MCF 10A (cell line): ENCODE results near the gene KCNC1. TPM values are rescaled to one million over a fixed set of nuclear protein-coding genes. Genes with fewer than 3 reads are reported as not detected.

ENCODE experiments used
- BruUV-seq: library from RNA; stranded (reverse); fragments of 400-500 nt; replicated peaks from 2 replicates; lab custom pipeline; 2021; lab: Mats Ljungman, UMichigan
- CTCF ChIA-PET: fragments of 300-600 bp; sonication (Branson Sonifier 250); formaldehyde crosslinking; extraction: SDS; loops from one replicate; lab custom pipeline; 2021; ENCODE audit warnings: antibody characterized with exemption, inconsistent platforms; lab: Yijun Ruan, JAX
- POLR2A ChIA-PET: fragments of 300-600, 350-650 bp; sonication (Branson Sonifier 250); formaldehyde crosslinking; extraction: SDS; loops from one replicate; lab custom pipeline; 2020; ENCODE audit warnings: antibody characterized with exemption, inconsistent platforms; lab: Yijun Ruan, JAX
- DNase-seq: peaks from one replicate; pipeline ENCODE4 v3.0.0-alpha.2; 2018; ENCODE audit not compliant: unreplicated experiment
- H3K27ac Mint-ChIP-seq: one replicate; pipeline ENCODE4 v1.8.0; 2022; ENCODE audit warnings: mild to moderate bottlenecking, low read depth, mixed read lengths; ENCODE audit not compliant: unreplicated experiment
- H3K27me3 Mint-ChIP-seq: one replicate; pipeline ENCODE4 v1.8.0; 2022; ENCODE audit warnings: mixed read lengths; ENCODE audit not compliant: insufficient read depth, unreplicated experiment
- H3K36me3 Mint-ChIP-seq: one replicate; pipeline ENCODE4 v1.8.0; 2022; ENCODE audit warnings: mild to moderate bottlenecking, moderate library complexity, mixed read lengths; ENCODE audit not compliant: insufficient read depth, unreplicated experiment
- H3K4me1 Mint-ChIP-seq: one replicate; pipeline ENCODE4 v1.8.0; 2022; ENCODE audit warnings: mixed read lengths; ENCODE audit not compliant: insufficient read depth, unreplicated experiment
- H3K4me3 Mint-ChIP-seq: one replicate; pipeline ENCODE4 v1.8.0; 2022; ENCODE audit warnings: mild to moderate bottlenecking, moderate library complexity, mixed read lengths; ENCODE audit not compliant: unreplicated experiment
- H3K9me3 Mint-ChIP-seq: one replicate; pipeline ENCODE4 v1.8.0; 2022; ENCODE audit warnings: mixed read lengths; ENCODE audit not compliant: unreplicated experiment
- intact Hi-C: fragments of 100-400 bp; cut with micrococcal nuclease; formaldehyde crosslinking; loops from 2 replicates; pipeline ENCODE4 v1.14.1; 2022
- total RNA-seq: library from RNA; stranded (reverse); gene quantifications from 2 replicates; pipeline ENCODE4 v1.2.3, GENCODE V29; 2022
- TF ChIP-seq, protein P1 (sequence below): fragments of 200-600 bp; IDR thresholded peaks from one replicate; pipeline ENCODE4 v1.8.0; 2022; ENCODE audit warnings: antibody characterized with exemption, mild to moderate bottlenecking; ENCODE audit not compliant: unreplicated experiment

KCNC1 gene
- total RNA-seq, 1 experiment from 2014 or later: not detected

DNA sequence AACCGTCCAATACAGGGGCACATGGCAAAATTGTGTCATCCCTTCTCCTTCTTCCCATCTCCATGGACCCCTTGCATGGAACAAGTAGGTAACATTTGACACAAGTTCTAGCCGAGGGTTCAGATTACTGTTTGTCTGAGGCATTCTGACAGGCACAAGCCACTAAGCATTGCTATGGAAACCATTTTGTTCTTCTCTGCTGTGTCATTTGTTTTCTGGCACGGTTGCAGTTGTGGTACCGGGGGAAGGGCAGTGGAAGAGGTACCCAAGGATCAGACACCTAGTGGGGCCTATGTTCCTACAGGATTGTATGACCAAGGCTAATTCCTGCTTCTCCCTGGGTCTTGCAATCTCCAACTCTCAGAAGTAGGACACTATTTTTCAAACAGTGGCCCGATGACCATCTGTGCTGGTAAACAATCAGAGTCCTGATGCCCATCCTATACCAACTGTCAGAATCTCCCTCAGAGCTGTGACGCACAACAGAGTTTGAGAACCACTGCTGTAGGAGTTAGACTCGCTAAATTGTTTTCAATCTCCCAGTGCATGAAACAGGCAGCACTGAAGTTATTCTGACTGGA is 69.3 kb downstream of the KCNC1 start:
- no TSS peak for BruUV-seq
- intact Hi-C loops: no loop called here
- Mint-ChIP-seq H3K4me1 (peaks cover 9% of the 10 kb centered on the region), H3K9me3 (no peaks in the 10 kb centered on the region), H3K27ac (no peak overlapping the region), H3K27me3 (no peaks in the 10 kb centered on the region), H3K4me3 (no peak overlapping the region), H3K36me3 (no peaks in the 10 kb centered on the region)
- ChIA-PET POLR2A (interaction anchor here (0.7 kb wide), 1 partner anchor 91 kb away, joined by 3 read pairs; no protein-coding TSS in a partner anchor), CTCF (interaction anchor here (0.9 to 1.5 kb wide), 2 partner anchors 7 to 10 kb away, joined by 4 to 7 read pairs; no protein-coding TSS in a partner anchor)
- DNase-seq: no peak
- TF ChIP-seq, protein P1, sequence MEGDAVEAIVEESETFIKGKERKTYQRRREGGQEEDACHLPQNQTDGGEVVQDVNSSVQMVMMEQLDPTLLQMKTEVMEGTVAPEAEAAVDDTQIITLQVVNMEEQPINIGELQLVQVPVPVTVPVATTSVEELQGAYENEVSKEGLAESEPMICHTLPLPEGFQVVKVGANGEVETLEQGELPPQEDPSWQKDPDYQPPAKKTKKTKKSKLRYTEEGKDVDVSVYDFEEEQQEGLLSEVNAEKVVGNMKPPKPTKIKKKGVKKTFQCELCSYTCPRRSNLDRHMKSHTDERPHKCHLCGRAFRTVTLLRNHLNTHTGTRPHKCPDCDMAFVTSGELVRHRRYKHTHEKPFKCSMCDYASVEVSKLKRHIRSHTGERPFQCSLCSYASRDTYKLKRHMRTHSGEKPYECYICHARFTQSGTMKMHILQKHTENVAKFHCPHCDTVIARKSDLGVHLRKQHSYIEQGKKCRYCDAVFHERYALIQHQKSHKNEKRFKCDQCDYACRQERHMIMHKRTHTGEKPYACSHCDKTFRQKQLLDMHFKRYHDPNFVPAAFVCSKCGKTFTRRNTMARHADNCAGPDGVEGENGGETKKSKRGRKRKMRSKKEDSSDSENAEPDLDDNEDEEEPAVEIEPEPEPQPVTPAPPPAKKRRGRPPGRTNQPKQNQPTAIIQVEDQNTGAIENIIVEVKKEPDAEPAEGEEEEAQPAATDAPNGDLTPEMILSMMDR: no peak

DNA sequence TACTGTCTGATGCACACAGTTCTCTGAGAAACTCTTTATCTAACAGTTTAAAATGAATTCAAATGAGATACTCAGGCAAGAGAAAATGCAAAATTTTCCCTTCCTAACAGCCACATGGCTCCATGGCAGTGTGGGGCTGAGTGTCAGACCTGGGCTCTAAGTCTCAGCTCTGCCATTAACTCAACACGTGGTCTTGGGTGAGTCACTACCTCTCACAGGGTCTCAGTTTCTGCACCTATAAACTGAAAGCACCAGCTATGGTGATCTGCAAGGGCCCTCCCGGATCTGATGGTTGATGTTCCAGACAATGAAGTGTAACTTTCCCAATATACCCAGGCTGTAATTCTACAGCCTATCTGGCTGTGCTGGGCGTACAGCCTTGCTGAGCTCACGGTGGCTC is 70.5 kb downstream of the KCNC1 start:
- CTCF ChIA-PET: interaction anchor here (0.5 to 1.3 kb wide), 3 partner anchors 23 to 60 kb away, joined by 3 to 5 read pairs (median 3); no protein-coding TSS in a partner anchor
- Mint-ChIP-seq H3K4me1 (peaks cover 5% of the 10 kb centered on the region), H3K27ac (no peak overlapping the region), H3K36me3 (no peaks in the 10 kb centered on the region), H3K27me3 (no peaks in the 10 kb centered on the region), H3K4me3 (no peak overlapping the region), H3K9me3 (no peaks in the 10 kb centered on the region)
- TF ChIP-seq, protein P1: no peak
- intact Hi-C loops: no loop called here
- no peak for DNase-seq
- BruUV-seq: no TSS peak
- POLR2A ChIA-PET: no interaction called here

DNA sequence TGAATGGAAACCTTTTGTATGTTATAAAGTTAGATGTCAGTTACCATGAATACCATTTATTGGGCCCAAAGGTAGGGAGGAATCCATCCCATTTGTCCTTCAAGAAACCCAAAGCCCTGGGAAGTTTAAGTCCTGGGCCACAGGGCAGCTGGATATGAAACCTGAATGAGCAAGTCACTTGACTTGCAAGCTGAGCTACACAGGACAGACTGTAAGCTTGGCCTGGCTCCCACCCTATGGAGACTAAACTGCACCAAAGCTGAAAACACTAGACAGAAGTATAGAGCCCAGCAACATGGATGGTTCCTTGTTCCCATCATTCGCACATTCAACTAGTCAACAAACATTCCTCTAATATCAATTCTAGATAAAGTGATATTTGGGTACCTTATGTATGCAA is 71.3 kb downstream of the KCNC1 start:
- Mint-ChIP-seq H3K9me3 (no peaks in the 10 kb centered on the region), H3K27ac (no peak overlapping the region), H3K27me3 (no peaks in the 10 kb centered on the region), H3K4me1 (no peaks in the 10 kb centered on the region), H3K36me3 (no peaks in the 10 kb centered on the region), H3K4me3 (no peak overlapping the region)
- CTCF ChIA-PET: interaction anchor here (0.7 to 1.3 kb wide), 6 partner anchors 23 to 173 kb away, joined by 3 to 5 read pairs (median 3); no protein-coding TSS in a partner anchor
- TF ChIP-seq, protein P1: no peak
- intact Hi-C loops: no loop called here
- DNase-seq: no peak
- BruUV-seq: no TSS peak
- POLR2A ChIA-PET: no interaction called here

DNA sequence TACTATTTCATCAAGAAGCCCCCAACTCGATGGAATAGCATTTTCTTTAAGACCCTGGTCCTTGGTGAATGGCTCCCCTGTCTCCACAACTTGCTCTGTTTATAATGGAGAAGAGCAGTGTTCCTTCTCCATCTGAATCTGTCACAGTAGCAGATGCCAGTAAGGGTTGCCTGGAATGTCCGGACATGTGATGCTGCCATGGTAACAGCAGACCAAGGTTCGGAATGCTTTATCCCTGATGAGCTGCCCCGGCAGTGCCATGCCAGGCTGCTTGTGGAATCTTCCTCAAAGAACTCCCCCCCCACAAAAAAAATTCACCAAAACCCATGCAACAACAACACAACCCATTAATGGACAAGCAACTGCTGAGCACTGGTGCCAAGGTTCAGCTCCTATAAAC is 72.5 kb downstream of the KCNC1 start:
- ChIA-PET POLR2A (no interaction called here), CTCF (interaction anchor here (0.9 to 1.2 kb wide), 3 partner anchors 10 to 57 kb away, joined by 3 to 4 read pairs (median 4); no protein-coding TSS in a partner anchor)
- TF ChIP-seq, protein P1: no peak
- H3K4me1 Mint-ChIP-seq: no peaks in the 10 kb centered on the region
- no peaks in the 10 kb centered on the region for H3K36me3 Mint-ChIP-seq
- H3K4me3 Mint-ChIP-seq: no peak overlapping the region
- no peak for DNase-seq
- no peak overlapping the region for H3K27ac Mint-ChIP-seq
- H3K9me3 Mint-ChIP-seq: no peaks in the 10 kb centered on the region
- BruUV-seq: no TSS peak
- no peaks in the 10 kb centered on the region for H3K27me3 Mint-ChIP-seq
- intact Hi-C loops: no loop called here
